Stimulated activated CD4-positive, alpha-beta T cell treated with anti-CD3 and anti-CD28 coated beads, TNF-alpha, amount 100 ng/mL, for 1 hour (primary cell): ENCODE data around the gene PSMD7.

Experiments
- DNase-seq, 3 donors: peaks; one replicate each; pipeline ENCODE4 v3.0.0-alpha.2; 2020; ENCODE audit warnings: low read depth in 3 of 3, low spot score in 1 of 3

Gene PSMD7

DNA sequence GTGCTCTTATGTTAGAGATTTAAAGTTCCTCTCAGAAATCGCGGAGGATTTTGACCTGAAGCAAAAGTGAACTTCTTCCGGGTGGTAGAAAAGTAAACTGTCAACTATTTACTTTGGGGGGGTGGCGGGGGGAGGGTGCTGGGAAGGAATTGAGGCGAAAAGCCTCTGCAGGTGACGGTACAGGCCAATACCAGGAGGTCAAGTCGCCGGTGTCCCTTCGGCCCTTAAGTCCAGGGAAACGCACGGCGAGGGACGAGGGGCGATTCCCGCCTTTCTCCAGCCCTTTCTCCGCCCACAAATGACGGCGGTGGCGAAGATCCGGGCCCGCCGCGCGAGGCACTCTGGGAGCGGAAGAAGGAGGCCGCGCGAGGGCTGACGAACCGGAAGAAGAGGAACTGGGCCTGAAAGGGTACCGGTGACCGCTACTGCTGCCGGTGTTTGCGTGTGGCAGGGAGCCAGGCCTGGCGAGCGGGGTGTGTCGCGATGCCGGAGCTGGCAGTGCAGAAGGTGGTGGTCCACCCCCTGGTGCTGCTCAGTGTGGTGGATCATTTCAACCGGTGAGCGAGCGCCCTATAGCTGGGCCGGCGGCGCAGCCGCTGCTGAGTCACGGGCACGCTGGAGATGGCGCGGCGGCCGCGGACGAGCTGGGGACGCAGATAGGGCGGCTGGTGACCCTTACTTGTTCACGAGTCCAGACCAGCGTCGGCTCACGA is at the start of gene PSMD7:
Gene PSMD7, plus strand, starts transcription at position 383 of the 713 bp plus-strand sequence. Its CDS starts 101 bp downstream, at position 484.
- peak; percentile 50 to 79 (median 67) for DNase-seq

DNA sequence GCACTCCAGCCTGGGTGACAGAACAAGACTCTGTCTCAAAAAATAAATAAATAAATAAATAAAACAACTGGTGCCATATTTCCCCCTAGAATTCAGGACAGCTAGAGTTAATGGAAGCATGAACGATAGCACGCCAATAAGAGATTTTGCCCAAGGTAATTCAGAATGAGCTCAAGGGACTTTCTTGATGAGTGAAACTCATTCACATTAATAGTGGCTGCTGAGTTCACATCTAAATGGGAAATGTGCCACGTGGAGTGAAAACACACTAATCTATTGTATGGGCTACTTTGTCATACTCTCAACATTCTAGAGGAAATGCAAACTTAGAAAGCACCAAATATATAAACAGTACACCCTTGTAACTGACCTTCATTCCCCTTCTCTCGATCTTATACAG is 47.4 kb upstream of the PSMD7 start:
- no peak for DNase-seq

DNA sequence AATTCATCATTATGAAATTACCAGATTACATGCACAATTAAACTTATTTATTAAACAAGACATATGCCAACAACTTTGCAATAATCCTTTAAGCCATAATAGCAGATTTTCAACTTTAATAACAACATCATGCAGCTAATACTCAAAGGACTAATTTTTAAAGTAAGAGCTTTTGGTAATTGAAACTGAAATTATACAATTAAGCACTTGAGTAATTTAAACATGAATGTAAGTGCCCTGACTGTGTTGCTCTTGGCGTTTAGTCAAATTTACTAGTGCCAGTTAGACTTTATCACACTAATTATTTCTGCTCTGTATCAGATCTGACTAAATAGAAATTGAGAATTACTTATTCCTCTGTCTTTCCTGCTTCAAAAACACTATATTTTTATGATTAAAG is 46.8 kb upstream of the PSMD7 start:
- no peak for DNase-seq

DNA sequence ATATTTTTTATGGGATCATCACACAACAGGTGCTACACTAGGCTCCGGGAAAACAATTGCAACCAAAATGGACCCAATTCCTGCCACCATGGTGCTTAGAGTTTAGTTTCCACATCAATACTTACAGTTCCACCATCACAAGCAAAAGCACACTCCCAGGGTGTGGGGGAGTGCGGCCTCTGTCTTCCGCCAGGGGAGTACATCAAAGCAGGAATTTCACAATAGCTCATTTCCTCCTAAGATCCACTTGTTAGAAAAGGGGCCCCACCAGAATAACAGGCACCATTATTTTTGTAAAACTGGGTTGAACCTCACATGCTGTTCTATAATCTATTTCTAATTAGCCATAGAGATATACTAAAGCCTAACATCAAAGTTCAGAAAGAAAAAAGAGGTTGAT is 44.3 kb upstream of the PSMD7 start:
- no peak for DNase-seq

DNA sequence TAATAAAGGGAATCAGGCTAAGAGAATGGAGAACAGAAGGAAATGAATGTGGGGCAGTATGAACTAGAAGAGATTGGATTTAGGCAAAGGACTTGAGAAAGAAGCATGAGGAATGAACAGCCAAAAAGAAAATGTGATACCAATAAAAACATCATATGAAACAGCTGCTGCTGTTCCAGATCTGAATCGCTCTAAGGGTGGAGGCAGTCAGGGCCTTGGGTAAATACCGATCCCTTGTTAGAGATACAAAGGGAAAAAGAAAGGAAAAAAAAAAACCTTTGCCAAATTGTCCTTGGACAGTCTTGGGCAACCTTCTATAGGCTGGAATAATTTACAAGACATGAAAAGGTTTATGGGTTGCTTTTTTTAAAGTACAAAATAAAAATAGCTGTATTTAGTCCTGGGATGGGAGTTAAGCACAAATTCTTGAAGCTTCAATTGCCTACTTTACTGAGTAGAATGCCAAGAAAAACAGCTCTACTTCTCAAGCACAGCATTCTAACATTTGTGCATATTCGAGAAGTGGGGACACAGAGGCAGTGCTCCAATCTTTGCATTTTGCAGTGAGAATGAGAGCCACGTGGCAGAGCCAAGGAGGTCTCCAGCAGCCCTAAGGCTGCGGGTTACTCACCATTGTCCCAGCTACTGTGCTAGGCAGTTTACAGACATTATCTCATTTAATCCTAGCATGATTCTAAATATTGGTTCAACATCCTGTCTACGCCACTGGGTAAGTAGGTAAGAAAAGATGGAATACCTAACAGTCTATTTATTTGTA is 43.3 kb upstream of the PSMD7 start:
- no peak for DNase-seq

DNA sequence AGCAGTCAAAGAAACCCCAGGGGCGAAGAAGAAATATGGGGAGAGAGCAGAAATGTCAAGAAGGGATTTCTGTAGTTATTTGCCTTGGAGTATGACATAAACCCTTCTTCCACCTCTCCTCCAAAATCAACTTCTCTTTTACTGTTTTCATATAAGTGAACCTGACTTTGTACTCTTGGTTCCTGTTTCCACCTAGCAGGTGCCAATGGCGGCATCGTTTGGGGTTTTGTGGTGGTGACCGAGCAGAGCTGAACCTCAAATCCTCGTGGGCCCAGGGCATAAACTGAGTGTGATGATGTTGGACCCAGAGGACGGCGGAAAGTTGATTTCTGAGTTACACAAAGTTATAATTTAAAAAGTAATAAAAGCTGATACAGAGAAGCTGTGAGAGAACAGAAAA is 39.6 kb upstream of the PSMD7 start:
- DNase-seq: no peak

DNA sequence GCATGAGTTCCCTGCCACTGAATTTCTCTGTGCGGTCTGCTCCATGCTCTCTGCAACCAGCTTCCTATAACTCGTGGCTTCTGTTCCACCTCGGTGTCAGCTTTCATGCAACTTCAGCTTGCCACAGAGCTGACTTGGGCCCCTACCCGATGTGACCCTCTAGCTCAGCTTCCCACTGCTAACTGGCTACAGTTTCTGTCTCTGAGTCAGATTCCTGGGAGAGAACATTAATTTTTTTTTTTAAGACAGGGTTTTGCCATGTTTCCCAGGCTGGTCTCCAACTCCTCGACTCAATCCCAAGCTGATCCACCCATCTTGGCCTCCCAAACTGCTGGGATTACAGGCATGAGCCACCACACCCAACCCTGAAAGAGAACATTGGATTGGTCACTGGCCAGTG is 35.5 kb upstream of the PSMD7 start:
- DNase-seq: no peak

DNA sequence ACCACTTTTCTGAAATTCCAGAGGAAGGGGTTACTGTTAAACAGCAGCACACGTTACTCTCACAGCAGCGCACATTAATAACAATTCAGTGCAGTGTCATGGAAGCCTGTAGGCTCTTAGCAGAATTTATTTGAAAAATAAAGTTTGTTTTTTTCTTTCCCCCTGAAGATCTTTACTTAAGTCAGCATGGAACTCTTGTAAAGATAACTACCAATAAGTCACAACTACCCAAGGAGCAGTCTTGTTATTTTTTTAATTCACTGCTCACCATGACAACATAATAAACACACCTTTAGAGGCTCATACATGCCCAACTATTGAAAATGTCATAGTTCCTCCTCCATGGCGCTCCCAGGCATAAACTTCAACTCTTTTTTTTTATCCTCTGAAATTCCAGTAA is 31.8 kb upstream of the PSMD7 start:
- DNase-seq: no peak

DNA sequence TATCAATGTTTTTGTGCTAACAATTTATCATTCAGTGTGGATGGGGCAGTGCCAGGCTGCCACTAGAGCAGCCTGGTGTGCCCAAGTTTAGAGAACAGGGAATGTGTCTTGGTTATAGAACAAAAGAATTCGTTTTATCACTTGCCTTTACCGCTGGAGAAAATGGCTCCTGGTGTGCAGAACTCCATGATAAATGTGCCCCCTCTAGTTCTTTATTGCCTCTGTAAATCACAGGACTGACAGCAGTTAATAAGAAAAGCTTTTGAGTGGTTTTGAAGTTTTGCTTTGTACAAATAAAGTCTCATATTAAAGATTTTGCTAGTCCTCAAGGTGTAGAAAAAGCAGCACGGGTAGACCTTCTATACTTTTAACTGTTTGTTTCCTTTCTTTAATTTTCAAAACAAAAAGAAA is 28.2 kb upstream of the PSMD7 start:
- DNase-seq: no peak

DNA sequence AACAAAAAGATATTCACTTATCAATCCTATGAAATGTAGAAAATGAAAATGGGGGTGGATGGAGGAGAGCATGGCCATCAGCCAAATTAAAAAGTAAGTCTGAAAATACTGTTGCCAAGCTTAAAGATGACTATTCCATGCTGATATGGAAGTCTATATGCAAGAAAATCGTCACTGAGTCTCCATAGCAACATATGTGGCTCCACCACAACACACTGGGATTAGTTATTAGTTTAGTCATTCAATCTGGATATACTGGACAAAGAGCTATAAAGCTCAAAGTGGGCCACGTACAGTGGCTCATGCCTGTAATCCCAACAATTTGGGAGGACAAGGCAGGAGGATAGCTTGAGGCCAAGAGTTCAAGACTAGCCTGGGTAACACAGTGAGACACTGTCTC is 24.7 kb upstream of the PSMD7 start:
- no peak for DNase-seq

DNA sequence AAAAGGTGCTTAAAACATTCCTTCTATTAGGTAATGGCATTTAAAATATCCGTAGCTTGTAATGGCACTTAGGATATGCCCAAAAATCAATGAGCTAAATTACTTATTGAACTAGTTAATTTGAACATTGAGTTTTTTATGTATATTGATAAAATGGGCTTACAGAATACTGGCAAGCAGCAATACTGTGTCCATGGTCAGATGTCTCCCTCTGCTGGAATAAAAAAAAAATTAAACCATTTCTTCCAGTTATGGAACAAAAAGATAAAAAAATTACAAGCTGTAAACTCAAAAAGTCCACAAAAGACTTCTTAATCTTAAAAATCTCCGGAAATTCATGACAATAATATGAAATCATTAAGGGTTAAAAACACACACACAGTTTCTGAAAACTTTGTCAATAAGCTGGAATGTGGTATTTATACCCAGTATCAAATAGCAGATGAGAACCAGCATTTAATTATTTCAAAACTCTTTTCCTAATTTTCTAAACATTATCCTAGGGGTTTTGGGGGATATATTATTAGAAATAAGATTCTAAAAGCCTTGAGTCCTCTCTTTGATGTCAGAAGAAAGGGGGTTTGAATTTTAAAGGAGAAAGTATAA is 21.5 kb upstream of the PSMD7 start:
- DNase-seq: no peak

DNA sequence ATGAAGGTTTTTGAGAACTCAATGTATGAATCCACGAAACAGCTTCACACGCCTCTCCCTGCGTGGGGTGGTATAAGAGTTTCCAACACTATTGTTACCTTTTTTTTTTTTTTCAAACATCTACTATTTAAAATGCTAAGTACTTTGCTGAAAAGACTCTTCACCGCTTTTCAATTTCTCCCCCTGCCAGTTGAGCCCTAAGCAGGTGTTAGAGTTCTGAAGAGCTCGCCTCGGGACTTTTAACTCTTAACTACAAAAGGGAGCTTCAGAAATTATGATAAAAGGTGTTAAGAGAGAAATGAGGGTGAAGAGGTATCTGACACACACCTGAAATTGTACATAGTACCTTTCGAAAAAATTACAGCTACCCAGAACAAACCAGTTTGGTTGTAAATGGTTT is 20.9 kb upstream of the PSMD7 start:
- DNase-seq: no peak

DNA sequence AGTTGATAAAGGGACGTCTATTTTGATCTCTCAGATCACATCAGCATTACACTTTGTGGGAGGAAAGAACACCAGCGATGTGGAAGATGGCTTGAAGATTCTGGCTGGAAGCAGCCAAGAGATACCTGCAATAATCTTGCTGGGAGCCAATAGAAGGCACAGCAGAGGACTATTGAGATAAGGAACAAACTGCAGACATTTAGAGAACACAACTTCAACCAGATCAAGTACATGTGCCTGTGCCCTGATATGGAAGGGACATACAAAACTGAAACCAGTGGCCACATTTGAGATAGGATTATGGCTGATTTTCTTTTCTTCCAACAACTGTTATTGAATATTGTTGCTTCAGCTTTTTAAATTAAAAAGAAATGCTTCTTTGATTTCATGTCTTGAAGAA is 18.6 kb upstream of the PSMD7 start:
- no peak for DNase-seq

DNA sequence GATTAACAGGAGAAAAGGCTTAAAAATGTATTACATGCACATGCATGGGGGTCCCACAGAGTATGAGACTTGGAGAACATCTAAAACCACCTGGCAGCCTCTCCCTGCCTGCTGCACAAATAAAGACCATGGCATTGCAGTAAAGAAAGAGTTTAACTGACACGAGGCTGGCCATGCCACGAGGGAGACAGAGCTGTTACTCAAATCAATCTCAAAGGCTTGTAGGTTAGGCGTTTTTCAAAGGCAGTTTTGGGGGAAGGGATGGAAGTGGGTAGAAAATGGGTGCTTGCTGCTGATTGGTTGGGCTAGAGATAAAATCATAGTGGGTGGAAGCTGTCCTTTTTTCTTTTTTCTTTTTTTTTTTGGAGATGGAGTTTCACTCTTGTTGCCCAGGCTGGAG is 17.3 kb upstream of the PSMD7 start:
- DNase-seq: no peak

DNA sequence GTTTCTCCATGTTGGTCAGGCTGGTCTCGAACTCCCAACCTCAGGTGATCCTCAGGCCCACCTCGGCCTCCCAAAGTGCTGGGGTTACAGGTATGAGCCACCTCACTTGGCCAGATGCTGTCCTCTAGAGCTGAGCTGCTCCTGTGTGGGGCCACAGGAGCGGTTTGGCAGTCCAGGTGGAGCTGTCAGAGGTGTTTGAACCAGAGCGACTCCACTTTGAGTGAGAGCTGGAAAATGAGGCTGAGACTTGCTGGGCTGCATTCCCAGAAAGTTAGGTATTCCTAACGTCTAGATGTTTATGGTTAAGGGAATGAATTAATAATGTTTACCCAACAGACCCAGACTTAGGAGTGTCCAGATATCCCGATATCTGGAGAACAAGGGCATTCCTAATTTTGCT is 16.8 kb upstream of the PSMD7 start:
- no peak for DNase-seq

DNA sequence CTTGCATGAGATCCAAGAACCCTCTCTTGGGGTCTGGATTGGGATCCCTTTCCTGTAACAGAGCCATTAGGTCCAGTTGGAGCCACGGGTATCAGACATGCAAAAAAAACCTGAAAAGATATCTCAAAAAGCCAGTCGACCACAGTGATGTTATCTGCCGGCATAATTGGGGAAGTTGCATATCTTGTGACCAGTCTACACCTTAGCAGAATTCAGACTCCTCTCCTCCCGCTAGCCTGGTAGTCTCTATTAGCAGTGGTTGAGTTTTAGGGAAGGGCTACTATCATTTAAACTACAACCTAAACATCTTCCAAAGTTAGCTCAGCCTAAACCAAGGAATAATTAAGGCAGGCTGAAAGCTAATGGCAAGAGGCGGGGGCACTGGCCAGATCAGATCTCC is 16.2 kb upstream of the PSMD7 start:
- no peak for DNase-seq

DNA sequence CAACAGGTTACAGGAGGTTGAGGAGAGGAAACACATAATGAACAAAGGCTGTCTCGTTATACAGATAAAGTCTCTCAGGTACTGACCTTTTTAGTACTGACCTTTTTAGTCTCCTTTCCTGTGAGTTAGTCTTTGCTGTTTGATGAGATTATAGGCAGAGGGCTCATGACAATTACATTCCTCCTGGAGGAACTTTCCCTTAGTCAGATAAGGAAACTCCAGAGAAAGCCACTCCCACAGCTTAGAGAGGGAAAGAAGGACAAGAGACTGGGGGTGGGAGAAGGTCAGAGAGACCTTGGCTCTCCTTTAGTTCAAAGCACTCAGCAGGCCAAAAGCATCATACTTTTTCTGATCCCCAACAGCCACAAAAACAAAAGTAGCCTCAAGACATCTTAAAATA is 15.3 kb upstream of the PSMD7 start:
- DNase-seq: no peak

DNA sequence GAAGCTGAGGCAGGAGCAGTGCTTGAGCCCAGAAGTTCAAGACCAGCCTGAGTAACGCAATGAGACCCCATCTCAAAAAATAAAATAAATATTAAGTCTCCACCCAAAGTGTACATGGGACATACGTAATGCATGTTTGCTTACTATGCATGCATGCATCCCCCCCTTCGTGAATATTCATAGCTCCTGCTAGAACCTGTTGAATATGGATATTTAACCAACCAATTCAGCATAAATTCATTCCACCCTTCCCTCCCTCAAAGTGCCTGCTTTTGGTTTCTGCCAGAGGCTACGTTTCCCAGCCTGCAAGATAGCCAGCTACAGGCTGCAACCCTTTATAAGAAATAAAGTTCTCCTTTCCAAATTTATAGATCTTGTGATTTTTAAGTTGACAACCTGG is 12.9 kb upstream of the PSMD7 start:
- DNase-seq: no peak

DNA sequence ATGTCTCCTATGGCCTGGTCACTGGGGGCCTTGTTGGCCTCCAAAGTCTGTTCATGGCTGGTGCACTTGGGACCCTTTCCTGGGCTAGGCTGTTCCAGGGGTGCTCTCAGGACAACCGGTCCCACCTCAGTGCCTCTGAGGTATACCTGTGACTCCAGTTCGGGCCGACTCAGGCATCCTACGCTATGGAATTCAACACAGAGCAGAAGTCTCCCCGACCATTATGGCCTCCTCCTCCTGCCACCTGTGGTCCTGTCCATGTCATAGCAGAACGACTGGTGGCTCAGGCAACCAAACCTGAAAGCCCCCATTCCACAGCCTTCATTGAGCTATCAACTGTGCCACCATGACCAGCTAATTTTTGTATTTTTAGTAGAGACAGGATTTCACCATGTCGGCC is 8.5 kb upstream of the PSMD7 start:
- no peak for DNase-seq

DNA sequence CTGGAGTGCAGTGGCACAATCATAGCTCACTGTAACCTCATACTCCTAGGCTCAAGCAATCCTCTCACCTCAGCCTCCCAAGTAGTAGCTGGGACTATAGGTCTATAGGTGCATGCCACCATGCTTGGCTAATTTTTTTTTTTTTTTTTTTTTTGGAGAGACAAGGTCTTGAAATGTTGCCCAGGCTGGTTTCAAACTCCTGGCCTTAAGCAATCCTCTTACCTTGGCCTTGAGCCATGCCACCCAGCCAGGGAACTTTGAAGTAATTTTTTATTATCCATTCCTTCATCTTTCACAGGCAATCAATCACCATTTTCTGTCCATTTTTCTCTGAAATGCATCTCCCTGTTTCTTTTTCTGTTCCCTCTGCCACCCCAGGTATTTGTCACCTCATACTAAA is 6.3 kb upstream of the PSMD7 start:
- no peak for DNase-seq

DNA sequence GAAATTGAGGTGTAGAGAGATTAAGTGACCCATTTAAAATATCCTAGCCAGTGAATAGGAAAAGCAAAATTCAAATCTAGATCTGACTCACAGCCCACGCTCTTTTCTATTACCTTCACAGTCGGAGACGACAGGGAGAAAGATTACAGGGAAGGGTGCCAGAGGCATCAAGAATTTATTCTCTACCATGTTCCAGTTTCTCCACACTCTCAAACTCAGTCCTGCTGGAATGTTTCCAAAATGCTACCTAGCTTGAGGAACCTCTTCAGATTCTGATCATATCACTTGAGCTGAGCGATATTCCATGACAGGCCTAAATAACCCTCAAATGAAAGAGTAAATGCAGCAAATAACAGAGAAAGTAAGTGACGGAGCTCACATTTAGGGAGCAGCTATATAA is 5.4 kb upstream of the PSMD7 start:
- DNase-seq: no peak

DNA sequence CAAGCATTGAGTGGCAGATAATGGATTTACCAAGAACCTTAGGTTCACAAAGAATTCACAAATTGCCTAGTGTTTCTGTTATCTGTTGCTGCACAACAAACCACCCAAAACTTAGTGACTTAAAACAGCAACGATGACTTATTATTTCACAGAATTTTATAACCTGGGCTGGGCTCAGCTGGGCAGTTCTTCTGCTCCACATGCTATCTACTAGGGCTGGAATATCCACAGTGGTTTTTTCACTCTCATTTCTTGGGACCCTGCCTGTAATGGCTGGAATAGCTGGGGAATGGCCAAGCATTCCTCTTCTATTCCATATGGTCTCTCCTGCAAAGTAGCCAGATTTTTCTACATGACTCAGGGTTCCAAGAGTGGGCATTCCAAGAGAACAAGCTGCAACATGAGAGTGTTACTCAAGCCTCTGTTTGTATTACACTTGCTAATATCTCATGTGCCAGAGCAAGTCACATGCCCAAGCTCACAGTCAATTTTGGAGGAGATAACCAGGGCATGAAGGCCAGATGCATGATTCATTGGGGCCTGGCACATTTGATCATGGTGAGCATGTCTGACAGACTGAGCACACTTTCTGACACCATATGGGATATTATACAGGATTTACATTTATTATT is 4.9 kb upstream of the PSMD7 start:
- DNase-seq: no peak
